Endometrial microvascular endothelial cells (primary cell): ENCODE measurements around the gene APLNR. TPM values are rescaled to one million over a fixed set of nuclear protein-coding genes. Genes with fewer than 3 reads are reported as not detected.

Source experiments
- in situ Hi-C: cut with HindIII; loops from 2 replicates; pipeline ENCODE4 v1.10.0; 2017; ENCODE audit warnings: low sequenced_read_pairs, low pct_unique_long_range_greater_than_20kb; ENCODE audit errors: inconsistent ontology term
- total RNA-seq: library from RNA; depleted of rRNA; stranded (reverse); fragments of >200 nt; gene quantifications from one replicate; pipeline ENCODE4 v1.2.3, GENCODE V29; 2015; ENCODE audit errors: inconsistent ontology term

APLNR gene
- total RNA-seq, 1 donor from 2014 or later = not detected

DNA sequence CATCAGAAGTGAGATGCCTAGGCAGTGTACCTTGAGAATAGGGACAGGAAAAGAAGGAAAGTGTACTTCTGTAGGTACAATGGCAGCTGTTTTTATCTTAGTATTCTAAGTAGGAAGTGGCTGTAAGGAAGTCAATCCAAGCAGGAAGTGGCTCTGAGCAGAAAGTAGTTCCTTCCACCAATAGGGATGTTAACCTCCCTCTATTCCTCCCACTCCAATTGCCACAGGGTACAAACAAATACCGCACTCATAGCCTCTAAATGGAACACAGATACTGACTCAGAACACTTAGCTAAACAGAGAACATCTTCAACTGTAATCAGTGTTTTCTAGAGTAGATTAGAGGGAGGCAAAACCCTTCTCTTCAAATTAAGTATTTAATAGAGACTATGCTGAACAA lies 44.7 kb downstream of the APLNR start:
- in situ Hi-C loops = no loop called here

DNA sequence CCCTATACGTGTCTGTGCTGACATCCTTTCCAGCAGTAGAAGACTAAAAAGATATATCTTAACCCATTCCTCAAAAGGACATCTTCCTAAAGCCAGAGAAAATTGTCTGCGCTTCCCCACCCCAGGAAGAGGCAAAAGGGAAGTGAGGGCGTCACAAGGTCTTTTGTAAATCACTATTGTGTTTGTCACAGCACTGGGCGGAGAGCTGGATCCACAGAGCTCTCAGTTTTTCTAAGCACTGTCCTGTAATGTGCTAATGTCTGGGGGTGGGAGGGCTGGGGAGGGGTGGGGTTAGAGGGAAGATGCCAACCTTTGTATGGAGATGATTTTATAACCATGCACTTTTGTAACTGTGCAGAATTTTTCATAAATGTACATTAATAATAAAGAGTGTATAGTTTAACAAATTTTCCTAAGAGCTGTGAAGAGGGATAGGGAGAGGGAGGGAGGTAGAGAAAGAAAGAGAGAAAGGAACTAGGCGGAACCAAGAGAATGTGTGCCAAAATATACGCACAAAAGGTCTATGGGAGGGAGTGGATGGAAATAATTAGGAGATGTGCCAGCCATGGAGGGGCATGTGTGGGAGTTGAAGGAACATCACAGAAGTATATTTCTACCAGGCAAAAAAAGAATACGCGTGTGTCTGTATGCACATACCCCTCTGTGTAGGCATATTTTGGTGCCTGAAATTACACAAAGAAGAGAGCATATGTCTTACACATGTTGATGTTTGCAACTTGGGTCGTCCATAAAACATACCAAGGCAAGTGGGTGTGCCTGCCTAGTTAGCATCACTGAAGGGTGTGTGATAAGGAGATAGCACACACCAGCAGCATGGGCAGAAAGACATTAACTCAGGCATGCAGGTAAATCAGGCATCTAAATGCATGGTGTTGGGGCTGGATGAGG lies 45.5 kb downstream of the APLNR start:
- in situ Hi-C loops = no loop called here

DNA sequence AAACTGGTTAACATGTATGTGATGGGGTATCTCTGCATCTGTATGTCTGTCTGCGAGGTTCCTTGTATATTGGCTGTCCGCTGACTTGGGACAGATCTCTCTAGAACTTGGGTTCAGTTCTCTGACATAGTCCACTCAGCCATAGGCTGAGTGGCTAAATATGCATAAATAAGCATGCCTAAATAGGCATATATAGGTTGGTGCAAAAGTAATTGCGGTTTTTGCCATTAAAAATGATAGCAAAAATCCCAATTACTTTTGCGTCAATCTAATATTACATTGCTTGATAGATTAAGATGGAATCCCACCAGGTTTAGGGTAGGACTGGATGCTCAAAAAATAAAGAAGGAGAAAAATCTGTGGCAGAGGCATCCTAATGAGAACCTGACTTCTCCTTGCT lies 46.5 kb downstream of the APLNR start:
- in situ Hi-C loops = no loop called here

Other genes with a start within 250 kb of the APLNR start
- not detected for gene OR5AK2, start 248.3 kb downstream of the APLNR start, total RNA-seq
- gene LRRC55, start 55.3 kb downstream of the APLNR start, total RNA-seq = not detected
- 57.4 TPM for gene TNKS1BP1, start 87.7 kb upstream of the APLNR start, total RNA-seq
- 124 TPM for gene SSRP1, start 98.6 kb upstream of the APLNR start, total RNA-seq
- gene P2RX3, start 101.1 kb upstream of the APLNR start, total RNA-seq = not detected
- gene PRG3, start 143.9 kb upstream of the APLNR start, total RNA-seq = not detected
- not detected for gene PRG2, start 153.4 kb upstream of the APLNR start, total RNA-seq
- gene SLC43A3, start 189.9 kb upstream of the APLNR start, total RNA-seq = 122 TPM
- gene RTN4RL2, start 223.3 kb upstream of the APLNR start, total RNA-seq = not detected